Activated naive CD4-positive, alpha-beta T cell treated with anti-CD3 and anti-CD28 coated beads for 36 hours (primary cell): ENCODE measurements around the gene DAP. TPM values are rescaled to one million over a fixed set of nuclear protein-coding genes. Genes with fewer than 3 reads are reported as not detected.

Source experiments
- CTCF ChIA-PET: fragments of 350-600 bp; sonication (Branson Sonifier 250); formaldehyde crosslinking; loops from one replicate; lab custom pipeline; 2021; ENCODE audit warnings: antibody characterized with exemption; lab: Charles Lee
- DNase-seq: peaks from one replicate; pipeline ENCODE4 v3.0.0-alpha.2; 2020
- H3K27ac Mint-ChIP-seq: one replicate; pipeline ENCODE4 v1.8.0; 2021; ENCODE audit warnings: mild to moderate bottlenecking, mixed read lengths
- H3K27me3 Mint-ChIP-seq: one replicate; pipeline ENCODE4 v1.8.0; 2021; ENCODE audit warnings: low read depth, mixed read lengths
- H3K36me3 Mint-ChIP-seq: one replicate; pipeline ENCODE4 v1.8.0; 2021; ENCODE audit warnings: low read depth, mixed read lengths
- H3K4me1 Mint-ChIP-seq: one replicate; pipeline ENCODE4 v1.8.0; 2021; ENCODE audit warnings: low read depth, mixed read lengths
- H3K4me3 Mint-ChIP-seq: one replicate; pipeline ENCODE4 v1.8.0; 2021; ENCODE audit warnings: mild to moderate bottlenecking, moderate library complexity, mixed read lengths
- H3K9me3 Mint-ChIP-seq: one replicate; pipeline ENCODE4 v1.8.0; 2021; ENCODE audit warnings: mixed read lengths
- intact Hi-C: fragments of 100-400 bp; cut with micrococcal nuclease; formaldehyde crosslinking; loops from one replicate; pipeline ENCODE4 v1.15.1; 2023
- total RNA-seq, 2 experiments: library from RNA; stranded (reverse); gene quantifications; one replicate each; pipeline ENCODE4 v1.2.3, GENCODE V29; 2021

DAP gene
- total RNA-seq, 2 experiments from 2014 or later: 29.5 to 29.7 TPM

GRCh38 chr5:10712574-10713366 is 48.3 kb downstream of the DAP start:
- Mint-ChIP-seq H3K36me3 (peaks cover 19% of the 10 kb centered on the region), H3K4me1 (peaks cover 12% of the 10 kb centered on the region), H3K9me3 (no peaks in the 10 kb centered on the region), H3K27ac (no peak overlapping the region), H3K27me3 (no peaks in the 10 kb centered on the region), H3K4me3 (no peak overlapping the region)
- CTCF ChIA-PET: no interaction called here
- DNase-seq: no peak
- intact Hi-C loops: no loop called here

DNA sequence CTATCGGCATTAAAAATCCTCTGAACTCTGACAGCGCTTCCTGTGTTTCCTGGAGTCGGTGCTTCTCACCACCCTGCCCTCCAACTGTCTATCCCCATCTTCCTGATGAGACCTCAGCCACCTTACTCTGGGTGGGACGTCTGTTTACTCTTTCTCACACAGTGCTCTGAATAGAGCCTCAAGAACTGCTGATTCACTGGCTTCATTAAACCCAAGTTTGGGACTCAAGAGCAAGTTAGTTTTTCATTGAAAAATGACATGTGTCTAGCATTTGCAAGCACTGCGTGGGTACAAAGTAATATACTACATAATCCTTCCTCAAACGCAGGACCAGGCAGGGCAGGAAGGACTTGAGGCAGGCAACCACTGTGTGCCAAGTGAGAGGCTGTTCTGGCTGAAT is 49.5 kb downstream of the DAP start:
- Mint-ChIP-seq H3K27me3 (no peaks in the 10 kb centered on the region), H3K27ac (no peak overlapping the region), H3K9me3 (no peaks in the 10 kb centered on the region), H3K4me3 (no peak overlapping the region), H3K4me1 (peaks cover 19% of the 10 kb centered on the region), H3K36me3 (peaks cover 17% of the 10 kb centered on the region)
- DNase-seq: no peak
- CTCF ChIA-PET: no interaction called here
- intact Hi-C loops: no loop called here

DNA sequence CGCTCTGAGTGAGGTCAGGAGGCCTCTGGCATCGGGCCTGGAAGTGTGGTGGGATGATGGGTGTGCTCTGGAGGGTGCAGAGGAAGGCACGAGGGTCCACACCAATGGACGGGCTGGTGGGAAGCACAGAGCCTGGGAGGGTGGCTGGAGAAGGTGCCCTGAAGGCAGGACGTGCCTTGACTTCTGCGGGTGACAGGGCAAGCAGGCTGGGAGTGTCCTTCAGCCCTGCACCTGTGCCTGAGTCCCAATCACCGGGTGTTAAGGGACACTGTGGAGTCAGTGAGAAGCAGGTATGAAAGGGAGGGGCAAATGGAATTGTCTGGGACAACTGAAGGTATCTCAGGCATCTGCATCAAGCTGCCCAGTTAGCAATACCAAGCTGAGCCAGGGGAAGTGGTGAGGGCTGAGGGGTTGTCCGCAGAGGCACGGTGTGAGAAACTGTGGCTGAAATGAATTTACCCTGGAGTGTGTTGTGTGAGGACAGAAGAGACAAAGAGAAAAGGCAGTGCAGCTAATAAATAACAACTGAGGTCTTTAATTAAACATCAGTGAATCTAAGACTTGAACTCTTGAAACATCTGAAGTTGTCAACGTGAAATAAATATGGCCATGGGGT is 50.4 kb downstream of the DAP start:
- no peak for DNase-seq
- intact Hi-C loops: no loop called here
- Mint-ChIP-seq H3K4me3 (no peak overlapping the region), H3K27ac (no peak overlapping the region), H3K9me3 (no peaks in the 10 kb centered on the region), H3K27me3 (no peaks in the 10 kb centered on the region), H3K4me1 (peaks cover 24% of the 10 kb centered on the region), H3K36me3 (peaks cover 19% of the 10 kb centered on the region)
- CTCF ChIA-PET: no interaction called here

DNA sequence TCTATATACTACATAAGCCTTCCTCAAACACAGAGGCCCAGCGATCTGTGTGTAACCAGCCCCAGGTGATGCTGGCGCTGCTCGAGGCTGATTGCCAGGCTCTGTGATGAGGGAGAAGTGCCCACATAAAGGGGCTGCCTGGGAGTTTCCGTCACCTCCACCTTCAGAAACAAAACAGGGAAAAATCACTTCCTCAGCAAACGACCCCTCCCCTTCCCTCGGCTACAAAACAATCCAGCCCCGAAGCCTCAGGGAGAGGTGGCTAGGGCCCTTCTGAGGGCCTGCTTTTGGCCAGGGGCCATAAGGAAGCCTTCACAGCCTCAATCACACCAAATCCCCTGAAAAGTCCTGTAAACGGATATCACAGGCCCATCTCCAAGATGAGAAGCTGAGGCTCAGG is 51.1 kb downstream of the DAP start:
- CTCF ChIA-PET: no interaction called here

GRCh38 chr5:10709409-10709808 is 51.6 kb downstream of the DAP start:
- no peak overlapping the region for H3K4me3 Mint-ChIP-seq
- H3K36me3 Mint-ChIP-seq: peaks cover 14% of the 10 kb centered on the region
- no peak overlapping the region for H3K27ac Mint-ChIP-seq
- DNase-seq: no peak
- H3K9me3 Mint-ChIP-seq: no peaks in the 10 kb centered on the region
- CTCF ChIA-PET: interaction anchor here (0.6 kb wide), 1 partner anchor 257 kb away, joined by 4 read pairs; no protein-coding TSS in a partner anchor
- intact Hi-C loops: no loop called here
- no peaks in the 10 kb centered on the region for H3K27me3 Mint-ChIP-seq
- H3K4me1 Mint-ChIP-seq: peaks cover 35% of the 10 kb centered on the region

More for the DNA sequence above, 51.1 kb downstream of the DAP start:
- no peak for DNase-seq
- intact Hi-C loops: no loop called here
- H3K4me1 Mint-ChIP-seq: peaks cover 31% of the 10 kb centered on the region
- H3K27me3 Mint-ChIP-seq: no peaks in the 10 kb centered on the region
- H3K36me3 Mint-ChIP-seq: peaks cover 17% of the 10 kb centered on the region
- no peaks in the 10 kb centered on the region for H3K9me3 Mint-ChIP-seq
- H3K27ac Mint-ChIP-seq: no peak overlapping the region
- H3K4me3 Mint-ChIP-seq: no peak overlapping the region

GRCh38 chr5:10708189-10708944 is 52.7 kb downstream of the DAP start:
- Mint-ChIP-seq H3K36me3 (peaks cover 14% of the 10 kb centered on the region), H3K4me1 (peaks cover 37% of the 10 kb centered on the region), H3K27ac (no peak overlapping the region), H3K9me3 (no peaks in the 10 kb centered on the region), H3K27me3 (no peaks in the 10 kb centered on the region), H3K4me3 (no peak overlapping the region)
- DNase-seq: no peak
- CTCF ChIA-PET: interaction anchor here (0.9 kb wide), 1 partner anchor 147 kb away, joined by 4 read pairs; no protein-coding TSS in a partner anchor
- intact Hi-C loops: no loop called here

GRCh38 chr5:10707198-10708142 is 53.6 kb downstream of the DAP start:
- Mint-ChIP-seq H3K4me1 (peaks cover 30% of the 10 kb centered on the region), H3K9me3 (no peaks in the 10 kb centered on the region), H3K36me3 (peaks cover 11% of the 10 kb centered on the region), H3K27ac (no peak overlapping the region), H3K27me3 (no peaks in the 10 kb centered on the region), H3K4me3 (no peak overlapping the region)
- CTCF ChIA-PET: interaction anchor here (0.9 kb wide), 1 partner anchor 147 kb away, joined by 4 read pairs; no protein-coding TSS in a partner anchor
- intact Hi-C loops: no loop called here
- DNase-seq: no peak

DNA sequence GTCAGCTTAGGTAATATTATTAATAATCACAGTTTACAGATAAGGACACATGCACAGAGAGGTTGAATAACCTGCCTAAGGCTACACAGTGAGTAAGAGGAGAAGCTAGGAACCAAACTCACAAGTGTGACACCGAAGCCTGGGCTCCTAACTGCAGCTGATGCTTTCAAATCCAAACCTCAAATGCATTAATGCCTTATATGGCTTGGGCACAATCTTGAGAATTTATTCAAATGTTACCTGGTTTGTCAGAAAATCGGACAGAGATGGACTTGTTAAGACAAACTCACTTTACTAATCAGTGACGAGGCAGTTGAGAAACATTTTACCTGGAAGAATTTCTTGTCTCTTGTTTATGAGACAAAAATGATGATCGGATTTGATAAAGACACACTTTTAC is 54.7 kb downstream of the DAP start:
- Mint-ChIP-seq H3K27ac (no peak overlapping the region), H3K27me3 (no peaks in the 10 kb centered on the region), H3K36me3 (peaks cover 9% of the 10 kb centered on the region), H3K4me1 (peaks cover 26% of the 10 kb centered on the region), H3K4me3 (no peak overlapping the region), H3K9me3 (no peaks in the 10 kb centered on the region)
- CTCF ChIA-PET: interaction anchor here (0.6 kb wide), 1 partner anchor 47 kb away, joined by 4 read pairs; no protein-coding TSS in a partner anchor
- DNase-seq: no peak
- intact Hi-C loops: no loop called here

GRCh38 chr5:10705747-10706146 is 55.3 kb downstream of the DAP start:
- H3K4me1 Mint-ChIP-seq: peaks cover 26% of the 10 kb centered on the region
- H3K4me3 Mint-ChIP-seq: no peak overlapping the region
- no peaks in the 10 kb centered on the region for H3K27me3 Mint-ChIP-seq
- no peak for DNase-seq
- no peak overlapping the region for H3K27ac Mint-ChIP-seq
- H3K36me3 Mint-ChIP-seq: peaks cover 7% of the 10 kb centered on the region
- CTCF ChIA-PET: no interaction called here
- intact Hi-C loops: no loop called here
- no peaks in the 10 kb centered on the region for H3K9me3 Mint-ChIP-seq

DNA sequence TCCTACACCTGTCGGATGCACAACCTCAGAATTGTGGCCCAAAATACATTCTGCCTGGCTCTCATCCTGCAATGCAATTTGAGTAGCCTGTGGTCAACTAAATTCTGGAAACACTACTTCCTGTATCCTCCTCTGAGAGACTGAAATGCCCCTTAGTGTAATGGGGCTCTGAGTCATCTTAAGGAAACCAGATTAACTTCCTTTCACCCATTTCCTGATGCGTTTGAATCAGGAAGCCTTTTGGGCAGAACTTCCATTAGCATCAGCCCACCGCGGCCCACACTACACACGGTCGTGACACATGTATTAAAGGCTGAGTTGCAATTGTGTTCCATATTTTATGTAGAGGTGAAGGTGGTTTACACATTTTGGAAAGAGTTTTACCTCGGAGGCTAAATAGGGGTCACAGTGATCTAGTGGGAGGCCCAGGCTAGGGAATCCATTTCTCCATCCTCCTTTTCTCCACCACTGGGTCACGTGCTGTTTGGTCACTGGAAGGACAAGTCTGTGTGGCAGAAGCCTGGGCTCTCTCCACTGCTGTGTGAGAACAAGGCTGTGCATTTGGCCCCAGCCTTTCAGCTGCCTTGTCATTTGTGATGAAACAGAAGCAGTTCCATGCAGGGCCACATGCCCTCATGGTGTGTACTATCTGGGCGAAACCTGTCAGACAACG is 55.9 kb downstream of the DAP start:
- H3K27me3 Mint-ChIP-seq: no peaks in the 10 kb centered on the region
- intact Hi-C loops: loop anchor here (5.0 kb wide), 2 partner anchors 57 to 72 kb away; partner anchors contain the start of gene DAP
- no peak overlapping the region for H3K27ac Mint-ChIP-seq
- DNase-seq: no peak
- peaks cover 5% of the 10 kb centered on the region for H3K36me3 Mint-ChIP-seq
- peaks cover 29% of the 10 kb centered on the region for H3K4me1 Mint-ChIP-seq
- no peak overlapping the region for H3K4me3 Mint-ChIP-seq
- CTCF ChIA-PET: no interaction called here
- H3K9me3 Mint-ChIP-seq: no peaks in the 10 kb centered on the region

GRCh38 chr5:10703676-10704075 is 57.4 kb downstream of the DAP start:
- H3K27me3 Mint-ChIP-seq: no peaks in the 10 kb centered on the region
- CTCF ChIA-PET: interaction anchor here (0.6 to 1.6 kb wide), 5 partner anchors 10 to 127 kb away, joined by 3 to 4 read pairs (median 3); no protein-coding TSS in a partner anchor
- no peak for DNase-seq
- peaks cover 5% of the 10 kb centered on the region for H3K36me3 Mint-ChIP-seq
- H3K4me1 Mint-ChIP-seq: peaks cover 39% of the 10 kb centered on the region
- H3K4me3 Mint-ChIP-seq: no peak overlapping the region
- H3K9me3 Mint-ChIP-seq: no peaks in the 10 kb centered on the region
- no peak overlapping the region for H3K27ac Mint-ChIP-seq
- intact Hi-C loops: loop anchor here (5.0 kb wide), 2 partner anchors 59 to 74 kb away; partner anchors contain the start of gene DAP
